PC-9 (cell line): ENCODE results near the gene TTLL9. TPM values are rescaled to one million over a fixed set of nuclear protein-coding genes. Genes with fewer than 3 reads are reported as not detected.

Experiments used
- BruUV-seq: library from RNA; stranded (reverse); fragments of 400-500 nt; replicated peaks from 2 replicates; lab custom pipeline; 2021; lab: Mats Ljungman, UMichigan
- CTCF ChIA-PET: fragments of 300-600 bp; sonication (Branson Sonifier 250); formaldehyde crosslinking; loops from one replicate; lab custom pipeline; 2022; ENCODE audit warnings: antibody characterized with exemption; lab: Charles Lee
- POLR2A ChIA-PET: fragments of 300-600 bp; sonication (Branson Sonifier 250); formaldehyde crosslinking; loops from one replicate; lab custom pipeline; 2022; ENCODE audit warnings: antibody characterized with exemption; ENCODE audit not compliant: unreplicated experiment; lab: Charles Lee
- DNase-seq, 2 experiments: peaks; one replicate each; pipeline versions ENCODE4 v3.0.0 to v3.0.0-alpha.2; 2015 to 2022; ENCODE audit warnings: mixed read lengths in 1 of 2
- H2AFZ ChIP-seq: fragments of 200-600 bp; sonication (generic); 2 replicates; pipeline ENCODE4 v1.8.1; 2017; ENCODE audit warnings: antibody characterized with exemption
- H3F3A ChIP-seq: fragments of 200-600 bp; sonication (generic); 2 replicates; pipeline ENCODE4 v1.8.1; 2017; ENCODE audit warnings: antibody characterized with exemption, mild to moderate bottlenecking, low read depth; ENCODE audit not compliant: insufficient read depth
- H3K27ac ChIP-seq: fragments of 200-600 bp; sonication (generic); 2 replicates; pipeline ENCODE4 v1.6.1; 2016; ENCODE audit warnings: mixed run types
- H3K27me3 ChIP-seq: fragments of 200-600 bp; sonication (generic); 2 replicates; pipeline ENCODE4 v1.6.1; 2016; ENCODE audit warnings: low read depth, mixed run types; ENCODE audit not compliant: insufficient read depth
- H3K36me3 ChIP-seq: fragments of 200-600 bp; sonication (generic); 2 replicates; pipeline ENCODE4 v1.6.1; 2016; ENCODE audit warnings: low read depth, mixed run types
- H3K4me1 ChIP-seq: fragments of 200-600 bp; sonication (generic); replicated peaks from 2 replicates; pipeline ENCODE4 v1.6.1; 2016; ENCODE audit warnings: mixed run types; ENCODE audit not compliant: insufficient read depth
- H3K4me2 ChIP-seq: fragments of 200-600 bp; sonication (generic); 2 replicates; pipeline ENCODE4 v1.6.1; 2017; ENCODE audit warnings: mixed run types
- H3K4me3 ChIP-seq: fragments of 200-600 bp; sonication (generic); 2 replicates; pipeline ENCODE4 v1.6.1; 2016; ENCODE audit warnings: mixed run types
- H3K79me2 ChIP-seq: fragments of 200-600 bp; sonication (generic); 2 replicates; pipeline ENCODE4 v1.6.1; 2017; ENCODE audit warnings: low read depth, mixed run types
- H3K9me2 ChIP-seq: fragments of 200-600 bp; sonication (generic); 2 replicates; pipeline ENCODE4 v1.8.1; 2017; ENCODE audit warnings: mild to moderate bottlenecking; ENCODE audit not compliant: insufficient read depth
- H3K9me3 ChIP-seq: fragments of 200-600 bp; sonication (generic); 2 replicates; pipeline ENCODE4 v1.8.1; 2016; ENCODE audit warnings: low read depth; ENCODE audit not compliant: insufficient read depth
- H4K20me1 ChIP-seq: fragments of 200-600 bp; sonication (generic); 2 replicates; pipeline ENCODE4 v1.8.1; 2017; ENCODE audit not compliant: insufficient read depth
- EZH2 ChIP-seq: fragments of 200-600 bp; sonication (generic); IDR thresholded peaks from 2 replicates; pipeline ENCODE4 v1.8.0; 2017; ENCODE audit warnings: antibody characterized with exemption, low read depth
- intact Hi-C: fragments of 100-400 bp; cut with micrococcal nuclease; formaldehyde crosslinking; loops from one replicate; pipeline ENCODE4 v1.10.0; 2022; ENCODE audit not compliant: unreplicated experiment
- total RNA-seq: library from RNA; stranded (reverse); gene quantifications from 2 replicates; pipeline ENCODE4 v1.2.3, GENCODE V29; 2021
- TF ChIP-seq, protein P1 (sequence below): fragments of 200-600 bp; sonication (generic); conservative IDR thresholded peaks from 2 replicates; pipeline ENCODE4 v1.6.1; 2017; ENCODE audit warnings: mixed run types, antibody characterized with exemption, mild to moderate bottlenecking, moderate library complexity

TTLL9 gene
- total RNA-seq, 1 experiment from 2014 or later: 1.8 TPM

GRCh38 chr20:31861135-31861384, 9.4 kb upstream of the TTLL9 start:
- Histone ChIP-seq H2AFZ (no peak overlapping the region), H3K9me2 (no peaks in the 10 kb centered on the region), H3K4me2 (peak overlapping the region; percentile 61), H3K4me3 (peak overlapping the region; percentile 43), H4K20me1 (no peaks in the 10 kb centered on the region), H3K27ac (no peak overlapping the region), H3K27me3 (peaks cover 92% of the 10 kb centered on the region), H3K4me1 (no peaks in the 10 kb centered on the region), H3K79me2 (no peaks in the 10 kb centered on the region), H3K36me3 (no peaks in the 10 kb centered on the region), H3K9me3 (no peaks in the 10 kb centered on the region), H3F3A (no peaks in the 10 kb centered on the region)
- no peak for DNase-seq
- intact Hi-C loops: loop anchor here (1.0 kb wide), 1 partner anchor 9 kb away; the partner anchor contains the start of genes DUSP15 and TTLL9
- ChIA-PET POLR2A (no interaction called here), CTCF (no interaction called here)
- BruUV-seq: no TSS peak
- TF ChIP-seq EZH2: no peak
- TF ChIP-seq, protein P1, sequence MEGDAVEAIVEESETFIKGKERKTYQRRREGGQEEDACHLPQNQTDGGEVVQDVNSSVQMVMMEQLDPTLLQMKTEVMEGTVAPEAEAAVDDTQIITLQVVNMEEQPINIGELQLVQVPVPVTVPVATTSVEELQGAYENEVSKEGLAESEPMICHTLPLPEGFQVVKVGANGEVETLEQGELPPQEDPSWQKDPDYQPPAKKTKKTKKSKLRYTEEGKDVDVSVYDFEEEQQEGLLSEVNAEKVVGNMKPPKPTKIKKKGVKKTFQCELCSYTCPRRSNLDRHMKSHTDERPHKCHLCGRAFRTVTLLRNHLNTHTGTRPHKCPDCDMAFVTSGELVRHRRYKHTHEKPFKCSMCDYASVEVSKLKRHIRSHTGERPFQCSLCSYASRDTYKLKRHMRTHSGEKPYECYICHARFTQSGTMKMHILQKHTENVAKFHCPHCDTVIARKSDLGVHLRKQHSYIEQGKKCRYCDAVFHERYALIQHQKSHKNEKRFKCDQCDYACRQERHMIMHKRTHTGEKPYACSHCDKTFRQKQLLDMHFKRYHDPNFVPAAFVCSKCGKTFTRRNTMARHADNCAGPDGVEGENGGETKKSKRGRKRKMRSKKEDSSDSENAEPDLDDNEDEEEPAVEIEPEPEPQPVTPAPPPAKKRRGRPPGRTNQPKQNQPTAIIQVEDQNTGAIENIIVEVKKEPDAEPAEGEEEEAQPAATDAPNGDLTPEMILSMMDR: no peak

DNA sequence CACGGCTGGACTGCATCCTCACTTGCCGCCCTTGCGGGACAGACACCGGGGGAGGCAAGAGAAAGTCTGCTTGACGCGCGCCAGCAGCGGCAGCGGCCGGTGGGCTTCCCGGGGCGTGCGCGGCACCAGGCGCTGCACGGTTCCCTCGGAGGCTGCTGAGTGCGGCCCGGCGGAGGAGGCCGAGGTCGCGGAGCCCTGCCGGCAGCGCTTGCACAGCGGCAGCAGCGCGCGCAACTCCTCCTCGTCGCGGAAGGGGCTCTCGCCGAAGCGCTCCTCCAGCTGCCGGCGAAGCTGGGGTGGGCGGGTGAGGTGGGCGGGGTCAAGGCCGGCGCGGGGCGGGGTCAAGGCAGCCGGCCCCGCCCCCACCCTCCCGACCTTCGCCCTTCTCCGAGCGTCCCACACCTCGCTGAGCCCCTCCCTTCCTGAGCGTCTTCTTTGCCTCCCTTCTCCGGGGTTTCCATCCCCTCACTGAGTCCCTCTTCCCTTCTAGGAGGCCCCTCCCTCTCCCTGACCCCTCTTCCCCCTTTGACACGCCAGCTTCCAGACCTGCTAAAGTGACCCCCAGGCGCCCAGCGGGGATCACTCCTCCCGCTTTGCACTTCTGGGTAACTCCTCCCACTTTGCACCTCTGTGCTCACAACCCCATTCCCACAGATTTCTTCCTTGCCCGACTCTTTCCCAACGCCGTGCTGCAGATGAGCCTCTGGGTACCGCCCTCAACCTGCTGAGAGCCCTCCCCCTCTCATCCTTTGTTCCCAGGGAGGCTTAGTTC, 8.9 kb upstream of the TTLL9 start:
- POLR2A ChIA-PET: no interaction called here
- no peaks in the 10 kb centered on the region for H3K4me1 ChIP-seq
- H3K27me3 ChIP-seq: peaks cover 92% of the 10 kb centered on the region
- no peak overlapping the region for H2AFZ ChIP-seq
- no peak for TF ChIP-seq EZH2
- TF ChIP-seq, protein P1: no peak
- no peaks in the 10 kb centered on the region for H4K20me1 ChIP-seq
- peak overlapping the region; percentile 61 for H3K4me2 ChIP-seq
- no peaks in the 10 kb centered on the region for H3K9me2 ChIP-seq
- H3K36me3 ChIP-seq: no peaks in the 10 kb centered on the region
- no peaks in the 10 kb centered on the region for H3K9me3 ChIP-seq
- H3F3A ChIP-seq: no peaks in the 10 kb centered on the region
- intact Hi-C loops: loop anchor here (1.0 kb wide), 1 partner anchor 9 kb away; the partner anchor contains the start of genes DUSP15 and TTLL9
- H3K27ac ChIP-seq: no peak overlapping the region
- H3K79me2 ChIP-seq: no peaks in the 10 kb centered on the region
- BruUV-seq: no TSS peak
- DNase-seq: peak in 1 of 2 experiments; percentile 56
- CTCF ChIA-PET: no interaction called here
- H3K4me3 ChIP-seq: peak overlapping the region; percentile 43

GRCh38 chr20:31862157-31862470, 8.3 kb upstream of the TTLL9 start:
- Histone ChIP-seq H3K4me2 (0 out of 2 replicates have a peak overlapping the region, but pooled peaks have one; percentile 61), H4K20me1 (no peaks in the 10 kb centered on the region), H3K4me3 (no peak overlapping the region), H3K36me3 (no peaks in the 10 kb centered on the region), H3K9me2 (no peaks in the 10 kb centered on the region), H2AFZ (no peak overlapping the region), H3K9me3 (no peaks in the 10 kb centered on the region), H3K27ac (no peak overlapping the region), H3K79me2 (no peaks in the 10 kb centered on the region), H3F3A (no peaks in the 10 kb centered on the region), H3K4me1 (no peaks in the 10 kb centered on the region), H3K27me3 (peaks cover 92% of the 10 kb centered on the region)
- POLR2A ChIA-PET: no interaction called here
- intact Hi-C loops: no loop called here
- no peak for TF ChIP-seq EZH2
- CTCF ChIA-PET: no interaction called here
- no TSS peak for BruUV-seq
- DNase-seq: no peak
